ENCODE data around the gene CDH20.

GRCh38 chr18:61583548-61583947, 250.3 kb downstream of the CDH20 start:
- no peak for TF ChIP-seq CTCF (conservative IDR thresholded peaks at IDR 0.05; ENCODE audit: low read depth, low read length)
- no peak for TF ChIP-seq EZH2 (IDR thresholded peaks at IDR 0.05; ENCODE audit: low read length, unreplicated experiment)
